GM12892 (cell line): ENCODE data around the gene DST.

Experiments used
- POLR2A ChIP-seq: IDR thresholded peaks from 2 replicates; pipeline ENCODE4 v1.6.1; 2011; ENCODE audit warnings: low read depth, low read length, control low read depth
- POLR2AphosphoS5 ChIP-seq: IDR thresholded peaks from 2 replicates; pipeline ENCODE4 v1.6.1; 2011; ENCODE audit warnings: low read depth, low read length, control low read depth
- TAF1 ChIP-seq: IDR thresholded peaks from 2 replicates; pipeline ENCODE4 v1.6.1; 2011; ENCODE audit warnings: low read depth, mild to moderate bottlenecking, control low read depth, low read length, borderline replicate concordance

DNA sequence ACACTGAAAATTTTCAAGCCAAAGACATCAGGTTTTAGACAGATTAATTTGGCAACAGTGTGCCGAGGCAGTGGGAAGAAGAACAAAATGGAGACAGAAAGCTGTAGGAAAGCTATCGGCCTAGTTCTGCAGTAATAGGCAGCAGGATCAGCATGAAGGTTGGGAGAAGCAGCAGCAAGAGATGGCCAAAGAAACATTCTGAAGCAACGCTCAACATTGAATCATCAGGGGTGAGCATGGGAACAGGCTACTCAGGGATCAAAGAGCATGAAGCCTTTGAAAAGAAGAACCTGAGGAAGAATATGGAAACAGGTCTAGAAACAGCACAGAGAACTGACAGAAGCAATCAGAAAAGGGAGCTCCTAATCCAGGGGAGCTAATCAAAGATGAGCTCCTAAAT is 7.1 kb upstream of the DST start:
- TF ChIP-seq POLR2AphosphoS5 (no peak), POLR2A (no peak), TAF1 (no peak)
